Breast epithelium (tissue), 3 donors: Measurements from ENCODE around the gene MADCAM1.

Source experiments
- POLR2A ChIP-seq: fragments of 450-650 bp; IDR thresholded peaks from one replicate; pipeline ENCODE4 v1.6.1; 2016; ENCODE audit warnings: antibody characterized with exemption, mild to moderate bottlenecking, moderate library complexity
- TF ChIP-seq, protein P1 (sequence below), 3 donors: fragments of 450-650 bp; IDR thresholded peaks; one replicate each; pipeline ENCODE4 v1.5.1; 2016 to 2017; ENCODE audit warnings: antibody characterized with exemption in 3 of 3, mild to moderate bottlenecking in 3 of 3, moderate library complexity in 3 of 3

- TF ChIP-seq, protein P1, sequence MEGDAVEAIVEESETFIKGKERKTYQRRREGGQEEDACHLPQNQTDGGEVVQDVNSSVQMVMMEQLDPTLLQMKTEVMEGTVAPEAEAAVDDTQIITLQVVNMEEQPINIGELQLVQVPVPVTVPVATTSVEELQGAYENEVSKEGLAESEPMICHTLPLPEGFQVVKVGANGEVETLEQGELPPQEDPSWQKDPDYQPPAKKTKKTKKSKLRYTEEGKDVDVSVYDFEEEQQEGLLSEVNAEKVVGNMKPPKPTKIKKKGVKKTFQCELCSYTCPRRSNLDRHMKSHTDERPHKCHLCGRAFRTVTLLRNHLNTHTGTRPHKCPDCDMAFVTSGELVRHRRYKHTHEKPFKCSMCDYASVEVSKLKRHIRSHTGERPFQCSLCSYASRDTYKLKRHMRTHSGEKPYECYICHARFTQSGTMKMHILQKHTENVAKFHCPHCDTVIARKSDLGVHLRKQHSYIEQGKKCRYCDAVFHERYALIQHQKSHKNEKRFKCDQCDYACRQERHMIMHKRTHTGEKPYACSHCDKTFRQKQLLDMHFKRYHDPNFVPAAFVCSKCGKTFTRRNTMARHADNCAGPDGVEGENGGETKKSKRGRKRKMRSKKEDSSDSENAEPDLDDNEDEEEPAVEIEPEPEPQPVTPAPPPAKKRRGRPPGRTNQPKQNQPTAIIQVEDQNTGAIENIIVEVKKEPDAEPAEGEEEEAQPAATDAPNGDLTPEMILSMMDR (IDR thresholded peaks at IDR 0.05): no peak
- no peak for TF ChIP-seq POLR2A
These were observed 10.6 kb upstream of the MADCAM1 start for GRCh38 chr19:485583-486236.
